Measurements from ENCODE around the gene RIF1.

Gene RIF1

DNA sequence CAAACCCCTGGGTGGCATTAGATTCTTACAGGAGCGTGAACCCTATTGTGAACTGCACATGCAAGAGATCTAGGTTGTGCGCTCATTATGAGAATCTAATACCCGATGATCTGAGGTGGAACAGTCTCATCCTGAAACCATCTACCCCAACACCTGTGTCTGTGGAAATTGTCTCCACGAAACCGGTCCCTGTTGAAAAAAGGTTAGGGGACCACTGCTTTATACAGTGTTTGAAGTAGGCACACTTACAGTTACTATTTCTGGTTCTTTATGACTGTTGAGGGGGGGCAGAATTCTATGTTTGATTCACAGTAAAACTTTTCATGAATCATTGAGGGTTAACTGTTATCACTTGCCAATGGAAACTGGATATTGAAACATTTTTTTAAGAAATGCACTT lies 72.0 kb downstream of the RIF1 start:
- ATAC-seq = no peak
- no peak for TF ChIP-seq ZNF565 (CRISPR knock-in tag; conservative IDR thresholded peaks at IDR 0.05; ENCODE audit: low read depth)
- TF ChIP-seq, protein P1, sequence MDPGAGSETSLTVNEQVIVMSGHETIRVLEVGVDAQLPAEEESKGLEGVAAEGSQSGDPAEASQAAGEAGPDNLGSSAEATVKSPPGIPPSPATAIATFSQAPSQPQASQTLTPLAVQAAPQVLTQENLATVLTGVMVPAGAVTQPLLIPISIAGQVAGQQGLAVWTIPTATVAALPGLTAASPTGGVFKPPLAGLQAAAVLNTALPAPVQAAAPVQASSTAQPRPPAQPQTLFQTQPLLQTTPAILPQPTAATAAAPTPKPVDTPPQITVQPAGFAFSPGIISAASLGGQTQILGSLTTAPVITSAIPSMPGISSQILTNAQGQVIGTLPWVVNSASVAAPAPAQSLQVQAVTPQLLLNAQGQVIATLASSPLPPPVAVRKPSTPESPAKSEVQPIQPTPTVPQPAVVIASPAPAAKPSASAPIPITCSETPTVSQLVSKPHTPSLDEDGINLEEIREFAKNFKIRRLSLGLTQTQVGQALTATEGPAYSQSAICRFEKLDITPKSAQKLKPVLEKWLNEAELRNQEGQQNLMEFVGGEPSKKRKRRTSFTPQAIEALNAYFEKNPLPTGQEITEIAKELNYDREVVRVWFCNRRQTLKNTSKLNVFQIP (CRISPR knock-in tag; IDR thresholded peaks at IDR 0.05; ENCODE audit: borderline replicate concordance, low read depth) = no peak
- no peak for TF ChIP-seq CSDC2 (CRISPR knock-in tag; IDR thresholded peaks at IDR 0.05)
- TF ChIP-seq ZNF8 (CRISPR knock-in tag; IDR thresholded peaks at IDR 0.05) = no peak
- no peak for TF ChIP-seq ISL1 (CRISPR knock-in tag; IDR thresholded peaks at IDR 0.05)
- TF ChIP-seq PPARA (CRISPR knock-in tag; IDR thresholded peaks at IDR 0.05; ENCODE audit: borderline replicate concordance) = no peak
- no peak for TF ChIP-seq ESRRG (CRISPR knock-in tag; IDR thresholded peaks at IDR 0.05)
- TF ChIP-seq RARB (CRISPR knock-in tag; IDR thresholded peaks at IDR 0.05) = no peak
- TF ChIP-seq TSHZ2 (CRISPR knock-in tag; IDR thresholded peaks at IDR 0.05) = no peak
- TF ChIP-seq ZFP30 (CRISPR knock-in tag; IDR thresholded peaks at IDR 0.05) = no peak
- no peak for TF ChIP-seq TCF4 (CRISPR knock-in tag; IDR thresholded peaks at IDR 0.05; ENCODE audit: borderline replicate concordance)
- TF ChIP-seq ZC3H10 (CRISPR knock-in tag; IDR thresholded peaks at IDR 0.05) = no peak
- no peak for TF ChIP-seq ARNTL (CRISPR knock-in tag; IDR thresholded peaks at IDR 0.05; ENCODE audit: borderline replicate concordance, low read depth)
- TF ChIP-seq CSRNP3 (CRISPR knock-in tag; IDR thresholded peaks at IDR 0.05) = no peak
- TF ChIP-seq, protein P2, sequence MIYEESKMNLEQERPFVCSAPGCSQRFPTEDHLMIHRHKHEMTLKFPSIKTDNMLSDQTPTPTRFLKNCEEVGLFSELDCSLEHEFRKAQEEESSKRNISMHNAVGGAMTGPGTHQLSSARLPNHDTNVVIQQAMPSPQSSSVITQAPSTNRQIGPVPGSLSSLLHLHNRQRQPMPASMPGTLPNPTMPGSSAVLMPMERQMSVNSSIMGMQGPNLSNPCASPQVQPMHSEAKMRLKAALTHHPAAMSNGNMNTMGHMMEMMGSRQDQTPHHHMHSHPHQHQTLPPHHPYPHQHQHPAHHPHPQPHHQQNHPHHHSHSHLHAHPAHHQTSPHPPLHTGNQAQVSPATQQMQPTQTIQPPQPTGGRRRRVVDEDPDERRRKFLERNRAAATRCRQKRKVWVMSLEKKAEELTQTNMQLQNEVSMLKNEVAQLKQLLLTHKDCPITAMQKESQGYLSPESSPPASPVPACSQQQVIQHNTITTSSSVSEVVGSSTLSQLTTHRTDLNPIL (CRISPR knock-in tag; IDR thresholded peaks at IDR 0.05; ENCODE audit: low read depth) = no peak
- TF ChIP-seq BACH2 (CRISPR knock-in tag; IDR thresholded peaks at IDR 0.05; ENCODE audit: borderline replicate concordance) = no peak
- no peak for TF ChIP-seq SNAI2 (CRISPR knock-in tag; IDR thresholded peaks at IDR 0.05)
- no peak for TF ChIP-seq OSR1 (CRISPR knock-in tag; IDR thresholded peaks at IDR 0.05)

- no peak for ATAC-seq
- TF ChIP-seq RARB (CRISPR knock-in tag; IDR thresholded peaks at IDR 0.05) (no peak), ZFP3 (CRISPR knock-in tag; IDR thresholded peaks at IDR 0.05) (no peak), ESRRG (CRISPR knock-in tag; IDR thresholded peaks at IDR 0.05) (no peak), ZFP30 (CRISPR knock-in tag; IDR thresholded peaks at IDR 0.05) (no peak), BACH2 (CRISPR knock-in tag; IDR thresholded peaks at IDR 0.05; ENCODE audit: borderline replicate concordance) (no peak), ISL1 (CRISPR knock-in tag; IDR thresholded peaks at IDR 0.05) (no peak), TOX (CRISPR knock-in tag; IDR thresholded peaks at IDR 0.05; ENCODE audit: borderline replicate concordance) (no peak), ZNF8 (CRISPR knock-in tag; IDR thresholded peaks at IDR 0.05) (no peak), GLIS3 (CRISPR knock-in tag; IDR thresholded peaks at IDR 0.05) (no peak), ZC3H10 (CRISPR knock-in tag; IDR thresholded peaks at IDR 0.05) (no peak), ZNF565 (CRISPR knock-in tag; conservative IDR thresholded peaks at IDR 0.05; ENCODE audit: low read depth) (no peak), OSR1 (CRISPR knock-in tag; IDR thresholded peaks at IDR 0.05) (no peak), ZNF70 (CRISPR knock-in tag; IDR thresholded peaks at IDR 0.05) (no peak), PPARA (CRISPR knock-in tag; IDR thresholded peaks at IDR 0.05; ENCODE audit: borderline replicate concordance) (no peak), CSRNP3 (CRISPR knock-in tag; IDR thresholded peaks at IDR 0.05) (no peak), CSDC2 (CRISPR knock-in tag; IDR thresholded peaks at IDR 0.05) (no peak), ARNTL (CRISPR knock-in tag; IDR thresholded peaks at IDR 0.05; ENCODE audit: borderline replicate concordance, low read depth) (no peak)
- TF ChIP-seq, protein P1 (CRISPR knock-in tag; IDR thresholded peaks at IDR 0.05; ENCODE audit: borderline replicate concordance, low read depth) = no peak
- TF ChIP-seq, protein P3, sequence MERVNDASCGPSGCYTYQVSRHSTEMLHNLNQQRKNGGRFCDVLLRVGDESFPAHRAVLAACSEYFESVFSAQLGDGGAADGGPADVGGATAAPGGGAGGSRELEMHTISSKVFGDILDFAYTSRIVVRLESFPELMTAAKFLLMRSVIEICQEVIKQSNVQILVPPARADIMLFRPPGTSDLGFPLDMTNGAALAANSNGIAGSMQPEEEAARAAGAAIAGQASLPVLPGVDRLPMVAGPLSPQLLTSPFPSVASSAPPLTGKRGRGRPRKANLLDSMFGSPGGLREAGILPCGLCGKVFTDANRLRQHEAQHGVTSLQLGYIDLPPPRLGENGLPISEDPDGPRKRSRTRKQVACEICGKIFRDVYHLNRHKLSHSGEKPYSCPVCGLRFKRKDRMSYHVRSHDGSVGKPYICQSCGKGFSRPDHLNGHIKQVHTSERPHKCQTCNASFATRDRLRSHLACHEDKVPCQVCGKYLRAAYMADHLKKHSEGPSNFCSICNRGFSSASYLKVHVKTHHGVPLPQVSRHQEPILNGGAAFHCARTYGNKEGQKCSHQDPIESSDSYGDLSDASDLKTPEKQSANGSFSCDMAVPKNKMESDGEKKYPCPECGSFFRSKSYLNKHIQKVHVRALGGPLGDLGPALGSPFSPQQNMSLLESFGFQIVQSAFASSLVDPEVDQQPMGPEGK (CRISPR knock-in tag; IDR thresholded peaks at IDR 0.05; ENCODE audit: borderline replicate concordance) = no peak
- TF ChIP-seq, protein P2 (CRISPR knock-in tag; IDR thresholded peaks at IDR 0.05; ENCODE audit: low read depth) = no peak
Observed at GRCh38 chr2:151482171-151482725, 72.5 kb downstream of the RIF1 start.
